ENCODE data around the gene ZBTB45.
A peak's percentile ranks its signal among the peaks of the same experiment; 100 is the strongest.
"Not testable (repeated sequence)": the region's sequence is repeated elsewhere in the genome, so short reads cannot be mapped to it uniquely, and the experiment has no call there.

The ZBTB45 gene

DNA sequence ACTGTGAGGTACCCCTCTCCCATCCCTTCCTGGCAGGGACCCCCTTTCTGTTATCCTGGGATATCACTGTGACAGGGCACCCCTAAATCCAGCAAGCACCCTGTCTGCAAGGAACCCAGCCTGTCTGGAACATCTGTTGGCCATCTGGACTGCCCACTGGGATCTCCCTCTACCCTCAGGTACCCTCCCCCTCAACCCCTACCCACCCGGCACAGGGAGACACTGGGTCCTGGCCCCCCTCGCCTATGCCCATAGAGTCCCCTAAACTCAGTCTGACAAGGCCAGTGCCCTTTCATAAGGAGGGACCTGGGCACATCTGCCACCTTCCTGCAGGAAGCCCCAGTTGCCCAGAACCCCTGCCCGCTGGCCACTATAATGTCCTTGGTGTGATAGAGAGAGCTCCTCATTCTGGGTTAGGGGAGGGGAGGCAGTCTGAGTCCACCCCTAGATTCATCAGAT, 5.0 kb downstream of the ZBTB45 start:
- in situ Hi-C loops (cut with MboI; ENCODE audit: low pct_unique_long_range_greater_than_20kb, low sequenced_read_pairs): no loop called here
- no peak for DNase-seq

GRCh38 chr19:58513694-58514563, 5.7 kb downstream of the ZBTB45 start:
- DNase-seq: peak; percentile 85
- in situ Hi-C loops (cut with MboI; ENCODE audit: low pct_unique_long_range_greater_than_20kb, low sequenced_read_pairs): no loop called here

- in situ Hi-C loops (cut with MboI; ENCODE audit: low pct_unique_long_range_greater_than_20kb, low sequenced_read_pairs): no loop called here
- no peak for DNase-seq
Observed at GRCh38 chr19:58513213-58513693, 6.4 kb downstream of the ZBTB45 start.

GRCh38 chr19:58511353-58512208, 8.0 kb downstream of the ZBTB45 start, which contains the start of gene SLC27A5:
Gene SLC27A5 (minus strand): TSS chr19:58511992. CDS start chr19:58511955, 37 bp downstream.
- in situ Hi-C loops (cut with MboI; ENCODE audit: low pct_unique_long_range_greater_than_20kb, low sequenced_read_pairs): no loop called here
- no peak for DNase-seq

DNA sequence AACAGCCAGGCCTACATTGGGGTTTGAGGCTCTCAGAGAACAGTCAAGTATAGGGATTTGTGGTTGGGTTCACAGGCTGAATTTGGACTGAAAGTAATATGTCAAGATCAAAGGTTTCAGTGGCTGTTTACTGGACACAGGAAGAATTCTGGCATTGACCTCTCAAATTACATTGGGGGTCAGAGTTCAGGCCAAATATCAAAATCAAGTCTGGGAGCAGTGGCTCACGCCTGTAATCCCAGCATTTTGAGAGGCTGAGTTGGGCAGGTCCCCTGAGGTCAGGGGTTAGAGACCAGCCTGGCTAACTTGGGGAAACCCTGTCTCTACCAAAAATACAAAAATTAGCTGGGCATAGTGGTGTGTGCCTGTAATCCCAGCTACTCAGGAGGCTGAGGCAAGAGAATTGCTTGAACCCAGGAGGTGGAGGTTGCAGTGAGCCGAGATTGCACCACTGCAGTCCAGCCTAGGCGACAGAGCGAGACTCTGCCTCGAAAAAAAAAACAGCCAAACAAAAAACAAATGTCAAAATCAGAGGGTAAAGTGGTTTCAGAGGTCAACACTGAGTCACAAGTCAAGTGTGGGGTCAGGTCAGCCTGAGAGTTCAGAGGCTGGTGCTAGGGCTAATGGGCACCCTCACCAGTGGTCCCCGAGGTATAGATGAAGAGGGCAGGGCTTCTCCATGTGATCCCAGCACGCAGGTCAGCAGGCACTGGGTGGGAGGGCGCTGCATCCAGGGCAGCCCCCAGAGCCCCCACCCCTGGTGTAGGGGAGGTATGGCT, 9.3 kb downstream of the ZBTB45 start:
- in situ Hi-C loops (cut with MboI; ENCODE audit: low pct_unique_long_range_greater_than_20kb, low sequenced_read_pairs): no loop called here
- DNase-seq: no peak

DNA sequence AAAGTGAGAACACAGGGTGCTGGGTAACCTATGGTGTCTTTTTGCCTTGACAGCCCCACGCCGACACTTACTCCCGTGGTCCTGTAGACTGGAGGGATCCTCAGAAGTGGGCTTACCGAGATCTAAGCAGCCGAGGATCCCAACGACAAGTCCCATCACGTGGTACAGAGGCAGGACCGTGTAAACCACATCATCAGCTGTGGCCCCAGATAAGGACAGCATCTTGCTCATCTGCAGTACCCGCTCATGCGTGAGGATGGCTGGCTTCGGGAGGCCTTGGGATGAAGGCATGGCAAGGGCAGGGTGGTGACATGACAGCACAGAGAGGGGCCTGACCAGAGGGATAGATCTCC, 9.9 kb downstream of the ZBTB45 start:
- no peak for DNase-seq

DNA sequence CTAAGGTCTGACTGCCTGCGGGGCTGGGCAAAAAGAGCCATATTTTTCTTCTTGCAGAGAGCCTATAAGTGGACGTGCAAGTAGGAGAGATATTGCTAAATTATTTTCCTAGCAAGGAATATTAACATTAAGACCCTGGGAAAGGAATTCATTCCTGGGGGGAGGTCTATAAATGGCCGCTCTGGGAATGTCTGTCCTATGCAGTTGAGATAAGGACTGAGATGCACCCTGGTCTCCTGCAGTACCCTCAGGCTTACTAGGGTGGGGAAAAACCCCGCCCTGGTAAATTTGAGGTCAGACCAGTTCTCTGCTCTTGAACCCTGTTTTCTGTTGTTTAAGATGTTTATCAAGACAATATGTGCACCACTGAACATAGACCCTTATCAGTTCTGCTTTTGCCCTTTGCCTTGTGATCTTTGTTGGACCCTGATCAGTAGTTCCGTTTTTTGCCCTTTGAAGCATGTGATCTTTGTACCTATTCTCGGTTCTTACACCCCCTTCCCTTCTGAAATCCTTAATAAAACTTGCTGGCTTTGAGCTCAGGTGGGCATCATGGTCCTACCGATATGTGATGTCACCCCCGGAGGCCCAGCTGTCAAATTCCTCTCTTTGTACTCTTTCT, 11.9 kb downstream of the ZBTB45 start:
- in situ Hi-C loops (cut with MboI; ENCODE audit: low pct_unique_long_range_greater_than_20kb, low sequenced_read_pairs): not testable (repeated sequence)

More for the DNA sequence above, 9.9 kb downstream of the ZBTB45 start:
- in situ Hi-C loops (cut with MboI; ENCODE audit: low pct_unique_long_range_greater_than_20kb, low sequenced_read_pairs): no loop called here

DNA sequence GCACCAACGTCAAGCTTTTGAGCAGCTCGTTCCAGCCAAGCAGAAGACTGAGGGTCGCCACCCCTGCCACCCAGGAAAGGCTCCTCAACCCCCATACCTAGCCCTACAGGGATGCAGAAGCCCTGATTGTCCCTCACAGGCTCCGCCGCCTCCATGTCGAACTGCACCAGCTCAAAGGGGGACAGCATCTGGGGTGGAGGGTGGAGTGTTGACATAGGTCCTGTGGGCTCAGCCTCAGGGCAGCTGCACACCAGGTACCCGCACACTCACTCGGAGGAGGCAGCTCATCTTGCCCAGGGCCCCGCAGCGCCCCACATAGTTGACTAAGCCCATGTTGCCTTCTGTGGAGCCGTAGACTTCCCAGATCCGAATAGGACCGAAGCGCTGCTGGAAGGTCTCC, 19.4 kb downstream of the ZBTB45 start:
- DNase-seq: no peak
- in situ Hi-C loops (cut with MboI; ENCODE audit: low pct_unique_long_range_greater_than_20kb, low sequenced_read_pairs): no loop called here

More for the DNA sequence above, 11.9 kb downstream of the ZBTB45 start:
- DNase-seq: not testable (repeated sequence)

- in situ Hi-C loops (cut with MboI; ENCODE audit: low pct_unique_long_range_greater_than_20kb, low sequenced_read_pairs): no loop called here
- DNase-seq: peak; percentile 95
Observed at GRCh38 chr19:58499021-58499927, 20.3 kb downstream of the ZBTB45 start.

DNA sequence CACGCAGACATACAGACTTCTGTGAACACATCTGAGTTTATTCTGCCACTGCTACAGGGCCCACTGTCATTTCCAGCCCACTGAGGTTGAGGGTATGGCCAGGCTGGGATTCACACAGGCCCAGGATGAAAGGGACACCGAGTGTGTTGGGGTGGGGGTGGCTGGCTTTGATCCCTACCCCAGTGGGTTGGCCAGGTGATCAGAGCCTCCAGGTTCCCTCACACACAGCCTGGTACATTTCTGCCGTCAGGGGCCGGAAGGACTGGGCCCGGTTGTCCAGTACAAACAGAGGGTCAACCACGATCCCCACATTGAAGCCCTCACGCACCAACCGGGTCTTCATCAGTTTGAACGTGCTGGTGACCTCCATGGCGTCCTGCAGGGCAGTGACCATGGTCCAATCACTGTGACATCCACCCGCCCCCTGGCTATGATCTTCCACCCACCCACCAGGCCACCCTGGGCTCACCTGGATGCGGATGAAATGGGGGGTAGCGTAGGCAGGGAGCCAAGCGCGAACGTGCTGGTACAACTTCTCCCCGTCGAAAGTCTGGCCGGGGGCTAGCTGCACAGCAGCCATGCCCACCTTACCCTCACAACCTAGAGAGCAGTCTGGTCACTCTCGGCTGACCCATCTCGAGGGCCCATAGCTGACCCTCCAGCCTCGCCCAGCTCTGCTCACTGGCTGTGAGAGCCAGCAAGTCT, 21.1 kb downstream of the ZBTB45 start:
- in situ Hi-C loops (cut with MboI; ENCODE audit: low pct_unique_long_range_greater_than_20kb, low sequenced_read_pairs): no loop called here
- no peak for DNase-seq

DNA sequence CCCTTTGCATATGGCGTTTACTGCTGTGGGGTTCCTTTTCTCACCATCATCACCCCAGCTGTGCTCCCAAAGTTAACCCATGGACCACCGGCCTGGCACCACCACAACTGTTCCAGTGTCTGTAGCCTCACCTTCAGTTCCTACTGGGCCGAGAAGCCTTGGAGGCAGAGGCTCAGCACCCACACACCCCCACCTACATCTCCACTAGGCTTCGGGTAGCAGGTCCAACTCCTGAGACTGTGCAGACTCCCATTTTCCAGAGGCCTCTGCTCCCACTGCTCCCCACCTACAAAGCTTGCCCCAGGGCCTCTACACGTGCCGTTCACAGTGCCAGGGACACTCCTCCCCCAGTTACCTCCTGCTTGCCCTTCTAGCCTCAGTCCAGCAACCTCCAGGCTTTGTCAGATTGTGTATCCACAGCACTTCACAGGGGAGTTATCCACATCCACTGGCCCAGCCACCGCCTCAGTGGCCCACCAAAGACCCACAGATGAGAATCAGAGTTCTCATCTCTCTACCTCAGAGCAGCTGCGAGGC, 21.9 kb downstream of the ZBTB45 start:
- in situ Hi-C loops (cut with MboI; ENCODE audit: low pct_unique_long_range_greater_than_20kb, low sequenced_read_pairs): no loop called here
- DNase-seq: no peak

- DNase-seq: no peak
- in situ Hi-C loops (cut with MboI; ENCODE audit: low pct_unique_long_range_greater_than_20kb, low sequenced_read_pairs): no loop called here
Observed at GRCh38 chr19:58492265-58492664, 27.3 kb downstream of the ZBTB45 start.

DNA sequence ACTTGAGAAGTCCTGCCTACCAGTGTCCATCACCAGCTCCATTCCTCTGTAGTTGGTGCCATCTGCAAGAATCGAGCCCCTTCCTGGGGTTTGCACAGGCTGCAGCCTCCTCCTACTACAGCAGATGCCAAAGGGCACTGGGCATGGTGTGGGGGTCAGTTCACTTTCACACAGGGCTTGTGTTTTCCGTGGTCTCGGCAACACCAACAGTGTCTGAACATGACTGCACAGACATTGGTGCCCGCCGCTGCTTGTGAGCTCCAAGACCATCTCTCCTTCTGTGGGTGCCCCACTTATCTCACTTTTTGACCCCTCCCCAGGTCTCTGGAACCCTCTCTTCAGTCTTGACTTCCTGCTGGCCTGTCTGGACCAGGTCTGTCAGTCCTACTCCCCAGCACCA, 28.2 kb downstream of the ZBTB45 start:
- in situ Hi-C loops (cut with MboI; ENCODE audit: low pct_unique_long_range_greater_than_20kb, low sequenced_read_pairs): no loop called here
- DNase-seq: no peak

GRCh38 chr19:58484349-58484748, 35.3 kb downstream of the ZBTB45 start:
- in situ Hi-C loops (cut with MboI; ENCODE audit: low pct_unique_long_range_greater_than_20kb, low sequenced_read_pairs); DNase-seq: not testable (repeated sequence)

DNA sequence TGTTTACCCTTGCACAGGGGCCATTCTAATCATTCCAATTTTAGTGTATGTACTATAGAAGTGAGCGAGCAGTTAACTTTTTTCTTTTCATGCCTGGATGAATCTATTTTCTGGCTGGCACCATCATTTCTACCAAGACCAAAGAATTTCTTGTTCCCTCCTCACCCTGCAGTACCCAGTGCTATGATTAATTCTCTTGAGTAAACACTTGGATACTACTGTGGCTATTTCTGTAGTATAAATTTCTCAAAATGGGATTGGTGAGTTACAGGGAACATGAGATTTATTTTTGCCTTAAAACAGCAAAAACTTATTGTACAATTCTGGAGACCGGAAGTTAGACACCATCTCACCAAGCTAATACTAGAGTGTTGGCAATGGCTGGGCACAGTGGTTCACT, 35.8 kb downstream of the ZBTB45 start:
- DNase-seq: no peak
- in situ Hi-C loops (cut with MboI; ENCODE audit: low pct_unique_long_range_greater_than_20kb, low sequenced_read_pairs): no loop called here

GRCh38 chr19:58482372-58482771, 37.2 kb downstream of the ZBTB45 start:
- no peak for DNase-seq
- in situ Hi-C loops (cut with MboI; ENCODE audit: low pct_unique_long_range_greater_than_20kb, low sequenced_read_pairs): no loop called here

DNA sequence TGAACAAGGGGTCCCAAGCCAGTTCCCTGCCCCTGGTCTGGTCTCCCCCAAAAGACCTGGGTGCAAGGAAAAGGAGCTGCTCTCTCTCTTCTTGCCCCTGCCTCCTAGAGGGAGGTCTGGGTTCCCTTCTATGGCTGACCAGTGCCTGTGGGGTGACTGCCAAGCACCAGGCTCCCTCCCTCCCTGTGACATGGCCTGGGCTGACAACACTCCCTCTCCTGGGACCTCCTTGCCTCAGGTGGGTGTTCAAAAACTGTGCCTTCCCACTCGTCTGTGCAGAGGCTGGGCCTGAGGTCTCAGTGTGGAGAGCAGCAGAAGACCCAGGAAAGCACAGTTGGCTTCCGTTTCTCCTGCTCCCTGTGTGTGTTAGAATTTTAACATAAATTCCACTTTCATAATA, 38.8 kb downstream of the ZBTB45 start:
- in situ Hi-C loops (cut with MboI; ENCODE audit: low pct_unique_long_range_greater_than_20kb, low sequenced_read_pairs): no loop called here
- DNase-seq: no peak

All from KBM-7 (cell line).